ENCODE results near the gene PAFAH1B1. TPM values are rescaled to one million over a fixed set of nuclear protein-coding genes. Genes with fewer than 3 reads are reported as not detected.

Gene PAFAH1B1
- total RNA-seq, 1 experiment from 2014 or later: 210 TPM

GRCh38 chr17:2582493-2582892 lies 11.0 kb upstream of the PAFAH1B1 start:
- H3K4me1 ChIP-seq (ENCODE audit: insufficient read depth, low read length, poor library complexity, severe bottlenecking): no peaks in the 10 kb centered on the region

GRCh38 chr17:2591040-2591640 lies 2.3 kb upstream of the PAFAH1B1 start:
- no peak for TF ChIP-seq CTCF (conservative IDR thresholded peaks at IDR 0.05; ENCODE audit: low read depth, low read length)
- no peak for TF ChIP-seq EZH2 (IDR thresholded peaks at IDR 0.05; ENCODE audit: borderline replicate concordance, low read depth, low read length, poor library complexity, severe bottlenecking)
- ChIA-PET POLR2A (ENCODE audit: low non-redundant PET) (no interaction called here), CTCF (no interaction called here)
- Histone ChIP-seq H3K4me1 (ENCODE audit: insufficient read depth, low read length, poor library complexity, severe bottlenecking) (peaks cover 6% of the 10 kb centered on the region), H3K9me3 (ENCODE audit: low read depth, low read length, poor library complexity, severe bottlenecking) (no peaks in the 10 kb centered on the region), H3K27me3 (replicated peaks; ENCODE audit: insufficient read depth, low read depth, low read length, poor library complexity) (no peaks in the 10 kb centered on the region), H3K4me3 (ENCODE audit: low read depth, low read length, poor library complexity, severe bottlenecking) (no peak overlapping the region), H3K27ac (ENCODE audit: low read depth, low read length, poor library complexity, severe bottlenecking) (no peak overlapping the region), H3K36me3 (ENCODE audit: insufficient read depth, low read length, poor library complexity, severe bottlenecking) (no peaks in the 10 kb centered on the region)
- BruUV-seq (replicated peaks): no TSS peak
- intact Hi-C loops (cut with micrococcal nuclease; ENCODE audit: unreplicated experiment): loop anchor here (5.0 to 10.0 kb wide), 2 partner anchors 76 to 194 kb away; partner anchors contain the start of gene METTL16
- DNase-seq (ENCODE audit: low spot score): no peak

More at GRCh38 chr17:2582493-2582892, 11.0 kb upstream of the PAFAH1B1 start:
- no peak for DNase-seq (ENCODE audit: low spot score)
- Histone ChIP-seq H3K27me3 (replicated peaks; ENCODE audit: insufficient read depth, low read depth, low read length, poor library complexity) (no peaks in the 10 kb centered on the region), H3K9me3 (ENCODE audit: low read depth, low read length, poor library complexity, severe bottlenecking) (no peaks in the 10 kb centered on the region), H3K27ac (ENCODE audit: low read depth, low read length, poor library complexity, severe bottlenecking) (no peak overlapping the region), H3K4me3 (ENCODE audit: low read depth, low read length, poor library complexity, severe bottlenecking) (no peak overlapping the region), H3K36me3 (ENCODE audit: insufficient read depth, low read length, poor library complexity, severe bottlenecking) (no peaks in the 10 kb centered on the region)
- no peak for TF ChIP-seq CTCF (conservative IDR thresholded peaks at IDR 0.05; ENCODE audit: low read depth, low read length)
- TF ChIP-seq EZH2 (IDR thresholded peaks at IDR 0.05; ENCODE audit: borderline replicate concordance, low read depth, low read length, poor library complexity, severe bottlenecking): no peak
- CTCF ChIA-PET: no interaction called here
- POLR2A ChIA-PET (ENCODE audit: low non-redundant PET): no interaction called here
- intact Hi-C loops (cut with micrococcal nuclease; ENCODE audit: unreplicated experiment): no loop called here
- no TSS peak for BruUV-seq (replicated peaks)

- no peaks in the 10 kb centered on the region for H3K9me3 ChIP-seq (ENCODE audit: low read depth, low read length, poor library complexity, severe bottlenecking)
- H3K27me3 ChIP-seq (replicated peaks; ENCODE audit: insufficient read depth, low read depth, low read length, poor library complexity): no peaks in the 10 kb centered on the region
- intact Hi-C loops (cut with micrococcal nuclease; ENCODE audit: unreplicated experiment): loop anchor here (2.0 to 10.0 kb wide), 3 partner anchors 79 to 197 kb away; partner anchors contain the start of gene METTL16
- peak overlapping the region; percentile 95 for H3K27ac ChIP-seq (ENCODE audit: low read depth, low read length, poor library complexity, severe bottlenecking)
- POLR2A ChIA-PET (ENCODE audit: low non-redundant PET): interaction anchor here (0.7 kb wide), 1 partner anchor 1678 kb away, joined by 7 read pairs; no protein-coding TSS in a partner anchor
- H3K36me3 ChIP-seq (ENCODE audit: insufficient read depth, low read length, poor library complexity, severe bottlenecking): no peaks in the 10 kb centered on the region
- no TSS peak for BruUV-seq (replicated peaks)
- peak overlapping the region; percentile 97 for H3K4me3 ChIP-seq (ENCODE audit: low read depth, low read length, poor library complexity, severe bottlenecking)
- CTCF ChIA-PET: no interaction called here
- TF ChIP-seq EZH2 (IDR thresholded peaks at IDR 0.05; ENCODE audit: borderline replicate concordance, low read depth, low read length, poor library complexity, severe bottlenecking) (no peak), CTCF (conservative IDR thresholded peaks at IDR 0.05; ENCODE audit: low read depth, low read length) (no peak)
- DNase-seq (ENCODE audit: low spot score): peak; percentile 89
- peaks cover 24% of the 10 kb centered on the region for H3K4me1 ChIP-seq (ENCODE audit: insufficient read depth, low read length, poor library complexity, severe bottlenecking)
Measured at GRCh38 chr17:2593821-2594721, 617 bp downstream of the PAFAH1B1 start.

Data from A673 (cell line).